ENCODE results near the gene FANCM.
"Not testable (repeated sequence)": the region's sequence is repeated elsewhere in the genome, so short reads cannot be mapped to it uniquely, and the experiment has no call there.

FANCM gene

DNA sequence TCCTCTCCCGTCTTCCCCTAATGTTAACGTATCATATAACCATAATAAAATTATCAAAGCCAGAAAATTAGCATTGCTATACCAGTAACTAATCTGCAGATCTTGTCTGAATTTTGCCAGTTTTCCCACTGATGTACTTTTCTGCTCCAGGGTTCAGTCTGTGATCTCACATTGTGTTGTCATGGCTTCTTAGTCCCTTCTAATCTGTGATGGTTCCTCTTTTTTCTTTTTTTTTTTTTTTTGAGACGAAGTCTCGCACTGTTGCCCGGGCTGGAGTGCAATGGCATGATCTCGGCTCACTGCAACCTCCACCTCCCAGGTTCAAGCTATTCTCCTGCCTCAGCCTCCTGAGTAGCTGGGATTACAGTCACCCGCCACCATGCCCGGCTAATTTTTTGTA lies 6.4 kb downstream of the FANCM start:
- not testable (repeated sequence) for H3K36me3 ChIP-seq (ENCODE audit: control insufficient read depth in 1 of 2, insufficient read depth in 2 of 2, low read length in 2 of 2); H3K14ac ChIP-seq (ENCODE audit: low read length); H3K18ac ChIP-seq (ENCODE audit: low read length); H2AK5ac ChIP-seq (ENCODE audit: low read length); H3K27ac ChIP-seq (ENCODE audit: low read depth, low read length); H3K79me1 ChIP-seq (ENCODE audit: low read length); H3K9ac ChIP-seq (ENCODE audit: low read length); H2BK5ac ChIP-seq (ENCODE audit: low read depth, low read length, poor library complexity); H2BK12ac ChIP-seq (ENCODE audit: low read length); H3K27me3 ChIP-seq (ENCODE audit: insufficient read depth, low read length); H4K8ac ChIP-seq (ENCODE audit: low read depth, low read length); H2BK120ac ChIP-seq (ENCODE audit: insufficient read depth, low read length, poor library complexity); H3K9me3 ChIP-seq (ENCODE audit: insufficient read depth, low read depth, low read length); H3K23ac ChIP-seq (ENCODE audit: low read length); H4K12ac ChIP-seq (ENCODE audit: low read depth, low read length); H3K4ac ChIP-seq (ENCODE audit: low read depth, low read length); H3K79me2 ChIP-seq (ENCODE audit: control insufficient read depth, insufficient read depth, low read length, poor library complexity); H3K4me2 ChIP-seq (ENCODE audit: low read length); H3K4me3 ChIP-seq (ENCODE audit: low read depth, low read length); H2AFZ ChIP-seq (ENCODE audit: insufficient read depth, low read length, poor library complexity); H4K91ac ChIP-seq (ENCODE audit: low read depth, low read length); H3K4me1 ChIP-seq (ENCODE audit: control insufficient read depth in 1 of 2, insufficient read depth in 2 of 2, low read length in 2 of 2); DNase-seq
- WGBS (ENCODE audit: extremely low coverage, insufficient coverage, insufficient read length) = no CpG with 5 or more reads among the region's 8 CpGs

- Histone ChIP-seq H4K12ac (ENCODE audit: low read depth, low read length) (no peak overlapping the region), H2AFZ (ENCODE audit: insufficient read depth, low read length, poor library complexity) (no peak overlapping the region), H3K23ac (ENCODE audit: low read length) (no peak overlapping the region), H3K4me3 (ENCODE audit: low read depth, low read length) (no peak overlapping the region), H3K18ac (ENCODE audit: low read length) (no peak overlapping the region), H2BK120ac (ENCODE audit: insufficient read depth, low read length, poor library complexity) (no peak overlapping the region), H3K79me1 (ENCODE audit: low read length) (no peaks in the 10 kb centered on the region), H4K91ac (ENCODE audit: low read depth, low read length) (no peak overlapping the region), H4K8ac (ENCODE audit: low read depth, low read length) (no peak overlapping the region), H3K4me2 (ENCODE audit: low read length) (no peak overlapping the region), H3K4me1 (ENCODE audit: control insufficient read depth in 1 of 2, insufficient read depth in 2 of 2, low read length in 2 of 2) (peaks cover 0 to under 1% of the 10 kb centered on the region in 2 experiments), H2AK5ac (ENCODE audit: low read length) (no peak overlapping the region), H3K4ac (ENCODE audit: low read depth, low read length) (peak overlapping the region; percentile 58), H3K14ac (ENCODE audit: low read length) (no peak overlapping the region), H3K36me3 (ENCODE audit: control insufficient read depth in 1 of 2, insufficient read depth in 2 of 2, low read length in 2 of 2) (peaks cover 0 to 5% of the 10 kb centered on the region in 2 experiments), H3K9ac (ENCODE audit: low read length) (no peak overlapping the region), H3K27me3 (ENCODE audit: insufficient read depth, low read length) (no peaks in the 10 kb centered on the region), H3K79me2 (ENCODE audit: control insufficient read depth, insufficient read depth, low read length, poor library complexity) (no peaks in the 10 kb centered on the region), H3K27ac (ENCODE audit: low read depth, low read length) (no peak overlapping the region), H3K9me3 (ENCODE audit: insufficient read depth, low read depth, low read length) (peaks cover 2% of the 10 kb centered on the region), H2BK12ac (ENCODE audit: low read length) (no peak overlapping the region), H2BK5ac (ENCODE audit: low read depth, low read length, poor library complexity) (no peak overlapping the region)
- DNase-seq = no peak
These were observed 8.9 kb downstream of the FANCM start for GRCh38 chr14:45144658-45145057.

DNA sequence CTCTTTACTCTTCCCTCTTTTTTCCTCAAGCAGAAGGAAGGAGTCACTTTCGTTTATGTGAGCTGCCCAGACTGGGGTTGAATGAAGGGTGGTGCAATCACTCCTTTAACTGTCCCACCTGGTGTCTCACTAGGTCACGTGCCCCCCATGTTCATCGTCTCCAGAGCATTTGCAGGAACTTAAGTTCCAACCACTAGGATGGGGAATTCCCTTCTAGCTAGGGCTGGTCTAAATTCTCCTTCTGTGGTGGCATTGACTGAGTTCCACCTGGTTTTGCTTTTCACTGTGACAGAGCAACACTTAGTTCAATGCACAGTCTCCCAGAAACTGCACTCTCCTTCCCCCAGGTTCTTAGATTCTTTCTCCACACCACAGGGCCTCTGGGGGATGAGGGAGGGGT lies 9.5 kb downstream of the FANCM start:
- H3K27me3 ChIP-seq (ENCODE audit: insufficient read depth, low read length) = no peaks in the 10 kb centered on the region
- no peak overlapping the region for H2BK120ac ChIP-seq (ENCODE audit: insufficient read depth, low read length, poor library complexity)
- H3K9ac ChIP-seq (ENCODE audit: low read length) = no peak overlapping the region
- no peak overlapping the region for H3K4me2 ChIP-seq (ENCODE audit: low read length)
- H3K9me3 ChIP-seq (ENCODE audit: insufficient read depth, low read depth, low read length) = peaks cover 2% of the 10 kb centered on the region
- no peaks in the 10 kb centered on the region for H3K79me1 ChIP-seq (ENCODE audit: low read length)
- no peak for DNase-seq
- no peaks in the 10 kb centered on the region for H3K4me1 ChIP-seq (ENCODE audit: control insufficient read depth in 1 of 2, insufficient read depth in 2 of 2, low read length in 2 of 2)
- H3K4ac ChIP-seq (ENCODE audit: low read depth, low read length) = no peak overlapping the region
- H2AFZ ChIP-seq (ENCODE audit: insufficient read depth, low read length, poor library complexity) = no peak overlapping the region
- H2AK5ac ChIP-seq (ENCODE audit: low read length) = no peak overlapping the region
- no peak overlapping the region for H3K23ac ChIP-seq (ENCODE audit: low read length)
- no peak overlapping the region for H3K27ac ChIP-seq (ENCODE audit: low read depth, low read length)
- H2BK12ac ChIP-seq (ENCODE audit: low read length) = no peak overlapping the region
- no peak overlapping the region for H4K8ac ChIP-seq (ENCODE audit: low read depth, low read length)
- H4K91ac ChIP-seq (ENCODE audit: low read depth, low read length) = no peak overlapping the region
- no CpG with 5 or more reads among the region's 3 CpGs for WGBS (ENCODE audit: extremely low coverage, insufficient coverage, insufficient read length)
- no peak overlapping the region for H4K12ac ChIP-seq (ENCODE audit: low read depth, low read length)
- H2BK5ac ChIP-seq (ENCODE audit: low read depth, low read length, poor library complexity) = no peak overlapping the region
- H3K36me3 ChIP-seq (ENCODE audit: control insufficient read depth in 1 of 2, insufficient read depth in 2 of 2, low read length in 2 of 2) = peaks cover 0 to 5% of the 10 kb centered on the region in 2 experiments
- H3K18ac ChIP-seq (ENCODE audit: low read length) = peak overlapping the region; percentile 25
- H3K4me3 ChIP-seq (ENCODE audit: low read depth, low read length) = no peak overlapping the region
- H3K79me2 ChIP-seq (ENCODE audit: control insufficient read depth, insufficient read depth, low read length, poor library complexity) = no peaks in the 10 kb centered on the region
- H3K14ac ChIP-seq (ENCODE audit: low read length) = no peak overlapping the region

- no peak overlapping the region for H3K9ac ChIP-seq (ENCODE audit: low read length)
- no peak overlapping the region for H2AFZ ChIP-seq (ENCODE audit: insufficient read depth, low read length, poor library complexity)
- H3K27me3 ChIP-seq (ENCODE audit: insufficient read depth, low read length) = no peaks in the 10 kb centered on the region
- no CpG with 5 or more reads among the region's 3 CpGs for whole genome bisulfite sequencing (ENCODE audit: extremely low coverage, insufficient coverage, insufficient read length)
- no peak overlapping the region for H3K4me2 ChIP-seq (ENCODE audit: low read length)
- peaks cover 0 to 2% of the 10 kb centered on the region in 2 experiments for H3K4me1 ChIP-seq (ENCODE audit: control insufficient read depth in 1 of 2, insufficient read depth in 2 of 2, low read length in 2 of 2)
- H3K79me1 ChIP-seq (ENCODE audit: low read length) = no peaks in the 10 kb centered on the region
- no peak overlapping the region for H2BK12ac ChIP-seq (ENCODE audit: low read length)
- H3K79me2 ChIP-seq (ENCODE audit: control insufficient read depth, insufficient read depth, low read length, poor library complexity) = no peaks in the 10 kb centered on the region
- peaks cover 0 to 4% of the 10 kb centered on the region in 2 experiments for H3K36me3 ChIP-seq (ENCODE audit: control insufficient read depth in 1 of 2, insufficient read depth in 2 of 2, low read length in 2 of 2)
- no peak overlapping the region for H3K23ac ChIP-seq (ENCODE audit: low read length)
- no peak overlapping the region for H3K14ac ChIP-seq (ENCODE audit: low read length)
- no peak overlapping the region for H3K4me3 ChIP-seq (ENCODE audit: low read depth, low read length)
- H2BK120ac ChIP-seq (ENCODE audit: insufficient read depth, low read length, poor library complexity) = no peak overlapping the region
- no peak overlapping the region for H4K8ac ChIP-seq (ENCODE audit: low read depth, low read length)
- no peak for DNase-seq
- H2BK5ac ChIP-seq (ENCODE audit: low read depth, low read length, poor library complexity) = no peak overlapping the region
- no peak overlapping the region for H4K91ac ChIP-seq (ENCODE audit: low read depth, low read length)
- H3K18ac ChIP-seq (ENCODE audit: low read length) = no peak overlapping the region
- no peak overlapping the region for H3K27ac ChIP-seq (ENCODE audit: low read depth, low read length)
- H4K12ac ChIP-seq (ENCODE audit: low read depth, low read length) = no peak overlapping the region
- H3K4ac ChIP-seq (ENCODE audit: low read depth, low read length) = no peak overlapping the region
- H2AK5ac ChIP-seq (ENCODE audit: low read length) = no peak overlapping the region
- H3K9me3 ChIP-seq (ENCODE audit: insufficient read depth, low read depth, low read length) = peaks cover 2% of the 10 kb centered on the region
These were observed 13.9 kb downstream of the FANCM start for GRCh38 chr14:45149602-45150001.
